SW480 (cell line): ENCODE data around the gene CSF1R.

Experiments used
- DNase-seq: peaks from one replicate; pipeline ENCODE4 v3.0.0-alpha.2; 2016; ENCODE audit warnings: low spot score

CSF1R gene

GRCh38 chr5:150069672-150070627 lies 16.4 kb downstream of the CSF1R start:
- no peak for DNase-seq

DNA sequence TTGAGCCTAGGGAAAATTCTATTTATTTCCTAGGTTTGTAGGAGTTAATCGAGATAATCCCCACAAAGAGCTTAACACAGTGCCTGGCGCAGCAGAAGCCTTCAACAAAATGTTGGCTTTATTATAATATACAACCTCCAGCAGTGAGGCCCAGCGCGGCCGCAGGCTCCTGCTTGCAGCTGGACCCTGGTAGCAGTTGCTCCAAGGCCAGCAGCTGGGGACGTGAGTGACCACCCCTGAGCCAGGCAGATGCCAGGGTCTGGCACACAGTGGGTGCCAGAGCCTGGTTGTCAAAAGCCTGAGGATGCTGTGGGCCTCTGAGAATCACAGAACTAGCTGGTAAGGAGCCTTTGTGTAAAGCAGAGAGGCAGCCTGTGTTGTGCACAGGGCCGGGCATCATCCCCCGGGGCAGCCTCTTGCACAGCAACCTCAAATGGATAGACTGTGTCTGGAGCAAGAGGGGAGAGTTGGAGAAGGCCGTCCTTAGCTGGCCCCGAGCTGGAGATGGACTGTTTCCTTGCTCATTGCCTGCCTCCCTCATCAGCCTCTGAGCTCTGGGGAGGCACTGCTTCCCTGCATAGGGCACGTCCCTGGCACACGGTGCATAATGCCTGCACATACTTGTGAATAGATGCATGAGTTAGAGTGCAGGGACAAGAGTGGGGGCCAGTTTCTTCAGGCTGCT lies 17.3 kb downstream of the CSF1R start:
- DNase-seq = no peak

DNA sequence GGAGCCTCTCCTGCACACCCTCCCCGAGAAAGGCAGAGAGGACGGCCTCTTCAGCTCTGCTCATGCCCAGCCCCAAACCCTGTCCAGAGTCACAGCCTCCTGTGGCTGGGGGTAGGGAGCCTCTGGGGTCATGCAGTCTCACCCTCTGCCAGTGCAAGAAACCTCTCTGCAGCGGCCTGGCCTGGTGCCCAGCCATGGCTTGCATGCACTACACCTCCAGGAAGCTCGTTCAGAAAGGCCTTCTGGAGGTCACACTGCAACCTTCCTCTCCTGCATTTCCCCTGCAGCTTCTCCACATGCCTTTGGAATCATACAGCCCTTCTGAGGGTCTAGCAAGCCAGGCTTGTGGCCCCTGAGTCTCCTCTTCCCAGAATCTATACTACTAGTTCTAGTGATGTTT lies 17.9 kb downstream of the CSF1R start:
- no peak for DNase-seq

DNA sequence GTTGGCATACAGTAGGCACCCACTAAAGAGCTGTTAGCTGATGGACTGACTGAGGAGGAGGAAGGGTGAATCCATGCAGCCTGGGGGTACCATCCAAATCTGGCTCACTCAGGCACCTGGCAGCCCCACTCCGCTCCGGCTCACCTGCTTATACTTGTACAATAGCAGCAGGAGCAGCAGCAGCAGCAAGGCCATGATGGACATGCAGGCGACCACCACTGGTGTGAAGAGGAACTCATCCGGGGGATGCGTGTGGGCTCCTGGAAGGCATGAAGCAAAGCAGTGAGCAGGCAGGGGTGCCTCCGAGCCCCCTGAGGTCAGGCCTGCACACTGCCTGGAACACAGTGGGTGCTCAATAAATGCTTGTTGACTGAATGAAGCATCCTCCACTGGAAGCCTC lies 18.3 kb downstream of the CSF1R start:
- no peak for DNase-seq

DNA sequence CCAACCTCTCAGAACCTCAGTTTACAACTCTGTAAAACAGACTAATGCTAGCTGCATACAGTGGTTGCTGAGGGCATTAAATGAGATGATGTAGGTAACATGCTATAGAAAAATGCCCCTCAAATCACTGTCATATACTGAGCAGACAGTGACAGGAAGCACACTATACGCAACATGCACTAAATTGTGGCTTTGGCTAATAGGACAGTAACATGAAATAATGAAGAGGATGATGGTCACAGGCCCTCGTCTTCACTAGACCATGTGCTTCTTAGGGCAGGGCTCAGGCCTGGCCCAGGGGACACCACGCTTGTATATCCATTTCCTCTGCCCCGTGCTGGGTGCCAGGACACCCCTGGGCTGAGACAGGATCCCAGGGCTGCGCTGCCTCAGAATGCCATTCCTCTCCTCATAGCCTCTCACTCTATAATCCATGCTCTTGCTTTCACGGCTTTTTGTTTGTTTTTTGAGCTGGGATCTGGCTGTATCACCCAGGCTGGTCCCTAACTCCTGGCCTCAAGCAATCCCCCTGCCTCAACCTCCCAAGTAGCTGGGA lies 18.9 kb downstream of the CSF1R start:
- DNase-seq = no peak

DNA sequence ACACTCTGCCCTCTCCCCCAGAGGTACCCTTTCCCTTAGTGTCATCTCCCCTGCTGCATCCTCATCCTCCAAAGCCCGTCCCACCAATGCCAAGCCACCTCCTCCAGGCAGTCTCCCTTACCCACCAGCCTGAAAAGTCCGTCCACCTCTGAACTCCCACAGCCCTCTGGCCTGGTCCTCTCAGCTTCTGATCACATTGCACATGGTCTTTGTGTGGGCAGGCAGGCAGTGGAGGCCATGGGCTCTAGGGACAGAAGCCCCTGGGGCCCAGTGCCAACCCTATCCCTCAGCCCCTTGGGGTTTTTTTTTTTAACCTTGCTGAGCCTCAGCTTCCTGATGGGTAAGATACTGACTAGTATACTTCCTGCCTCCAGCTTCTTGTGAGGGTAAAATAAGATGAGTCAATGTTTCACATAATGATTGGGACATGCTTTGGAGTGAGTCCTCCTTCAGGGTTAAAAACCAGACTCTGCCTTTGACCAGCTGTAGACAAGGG lies 19.4 kb downstream of the CSF1R start:
- DNase-seq = no peak

GRCh38 chr5:150066436-150066835 lies 19.9 kb downstream of the CSF1R start:
- no peak for DNase-seq

DNA sequence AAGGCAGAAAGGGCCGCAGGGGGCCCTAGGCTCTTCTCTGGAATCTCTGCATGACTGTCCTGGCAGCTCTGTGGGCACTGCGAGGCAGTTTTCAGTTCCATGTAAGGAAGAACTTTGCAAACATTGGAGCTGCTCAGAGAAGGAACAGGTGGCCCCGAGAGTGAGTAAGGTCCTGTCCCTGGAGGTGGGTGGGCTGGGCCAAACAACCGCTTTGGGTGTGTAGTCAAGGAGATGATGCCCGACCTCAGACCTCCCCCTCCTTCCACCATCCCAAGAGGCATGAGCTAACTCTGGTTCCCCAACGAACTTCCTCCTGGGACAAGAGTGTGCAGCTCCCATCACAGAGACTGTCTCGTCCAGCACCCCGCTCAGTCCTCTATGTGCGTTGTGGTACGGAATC lies 20.5 kb downstream of the CSF1R start:
- DNase-seq = no peak

GRCh38 chr5:150065346-150065745 lies 21.0 kb downstream of the CSF1R start:
- no peak for DNase-seq

- no peak for DNase-seq
Observed at GRCh38 chr5:150064681-150065220, 21.6 kb downstream of the CSF1R start.

- no peak for DNase-seq
Observed at GRCh38 chr5:150063638-150064037, 22.7 kb downstream of the CSF1R start.

DNA sequence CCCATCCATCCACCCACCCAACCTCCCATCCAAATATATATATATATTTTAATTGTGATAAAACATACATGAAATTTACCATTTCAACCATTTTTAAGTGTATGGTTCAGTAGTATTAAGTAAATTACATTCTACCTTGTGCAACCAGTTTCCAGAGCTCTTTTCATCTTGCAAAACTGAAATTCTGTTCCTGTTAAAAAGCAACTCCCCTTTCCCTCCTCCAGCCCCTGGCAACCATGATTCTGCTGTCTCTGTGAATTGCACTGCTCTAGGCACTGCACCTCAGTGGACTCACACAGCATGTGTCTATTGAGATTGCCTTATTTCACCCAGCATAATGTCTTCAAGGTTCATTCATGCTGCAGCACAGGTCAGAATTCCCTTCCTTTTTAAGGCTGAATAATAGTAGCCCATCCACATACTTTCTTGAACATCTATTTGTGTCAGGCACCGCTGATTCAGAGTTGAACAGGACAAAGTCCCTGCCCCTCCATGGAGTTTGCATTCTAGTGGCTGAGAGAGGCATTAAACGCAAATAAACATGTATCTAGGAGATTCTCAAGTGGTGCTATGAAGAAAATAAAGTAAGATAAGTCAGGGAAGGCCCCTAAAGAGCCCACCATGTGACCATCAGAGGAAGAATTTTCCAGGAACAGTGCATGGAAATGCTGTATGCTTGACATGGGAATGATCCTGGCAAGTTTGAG lies 24.0 kb downstream of the CSF1R start:
- DNase-seq = no peak

DNA sequence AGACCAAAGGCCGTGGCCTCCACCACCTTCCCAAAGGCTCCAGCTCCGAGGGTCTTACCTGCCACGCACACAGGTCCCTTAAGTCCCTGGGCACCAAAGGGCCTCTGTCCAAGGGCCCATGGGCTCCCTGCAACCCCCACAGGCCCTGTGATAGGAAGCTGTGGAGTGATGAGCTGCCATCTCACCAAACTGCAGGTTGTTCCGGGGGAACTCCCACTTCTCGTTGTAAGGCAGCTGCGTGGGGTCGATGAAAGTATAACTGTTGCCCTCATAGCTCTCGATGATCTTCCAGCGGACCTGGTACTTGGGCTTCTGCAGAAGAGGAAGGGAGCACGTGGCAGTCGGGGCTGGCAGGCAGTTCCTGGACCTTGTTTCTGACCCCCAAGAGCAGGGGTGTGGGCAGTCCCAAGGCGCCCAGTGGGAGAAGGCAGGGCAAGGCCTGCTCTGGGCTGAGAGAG lies 24.8 kb downstream of the CSF1R start:
- no peak for DNase-seq

GRCh38 chr5:150060471-150060870 lies 25.9 kb downstream of the CSF1R start:
- no peak for DNase-seq

GRCh38 chr5:150059623-150060022 lies 26.7 kb downstream of the CSF1R start:
- no peak for DNase-seq

- DNase-seq = peak; percentile 42
Observed at GRCh38 chr5:150058480-150059126, 27.8 kb downstream of the CSF1R start.

GRCh38 chr5:150057996-150058395 lies 28.4 kb downstream of the CSF1R start:
- no peak for DNase-seq

GRCh38 chr5:150057511-150057910 lies 28.8 kb downstream of the CSF1R start:
- DNase-seq = no peak

- no peak for DNase-seq
Observed at GRCh38 chr5:150057052-150057451, 29.3 kb downstream of the CSF1R start.

DNA sequence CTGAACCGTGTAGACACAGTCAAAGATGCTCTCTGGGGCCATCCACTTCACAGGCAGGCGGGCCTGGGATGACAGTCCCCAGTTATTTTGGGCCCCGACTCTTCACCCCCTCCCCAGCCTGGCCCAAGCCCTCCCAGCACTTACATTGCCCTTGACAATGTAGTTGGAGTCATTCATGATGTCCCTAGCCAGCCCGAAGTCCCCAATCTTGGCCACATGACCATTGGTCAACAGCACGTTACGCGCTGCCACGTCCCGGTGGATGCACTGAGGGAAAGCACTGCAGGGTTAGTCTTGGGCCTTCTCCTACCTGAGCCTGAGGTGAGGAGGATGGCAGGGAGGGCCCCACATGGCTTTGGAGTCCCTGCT lies 30.3 kb downstream of the CSF1R start:
- no peak for DNase-seq

DNA sequence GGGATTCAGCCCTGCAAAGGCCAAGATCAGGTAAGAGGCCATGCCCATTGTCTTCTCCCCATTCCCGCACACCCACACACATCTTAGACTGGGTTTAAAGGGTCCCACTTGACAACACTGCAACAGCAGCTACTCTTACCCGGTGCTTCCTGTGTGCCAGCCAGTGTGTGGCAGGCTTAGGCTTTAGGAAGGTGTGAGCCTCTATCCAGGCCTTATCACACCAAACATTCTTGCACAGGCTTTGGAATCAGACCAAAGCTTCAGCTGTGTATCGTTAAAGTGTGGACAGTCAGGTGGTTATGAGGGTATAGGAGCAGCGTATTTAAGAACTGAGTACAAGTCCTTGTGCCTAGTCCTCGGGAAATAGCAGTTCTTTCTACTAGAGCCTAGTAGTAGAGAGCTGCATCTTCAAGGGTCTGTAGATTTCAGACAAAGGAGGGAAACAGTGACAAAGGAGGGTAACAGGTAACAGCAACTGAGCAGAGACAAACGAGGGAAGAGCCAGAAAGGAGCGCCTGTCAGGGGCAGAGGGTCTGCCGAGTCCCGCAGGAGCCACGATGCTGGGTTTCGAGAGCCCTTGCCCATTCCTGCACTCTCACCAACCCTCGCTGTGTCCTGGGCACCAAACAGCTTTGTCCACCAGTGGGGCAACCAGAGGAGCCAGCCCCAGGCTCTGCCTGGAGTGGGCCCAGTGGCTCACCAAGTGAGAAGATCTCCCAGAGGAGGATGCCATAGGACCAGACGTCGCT lies 30.9 kb downstream of the CSF1R start:
- DNase-seq = no peak
